CD4-positive, alpha-beta T cell (primary cell): ENCODE measurements around the gene GCNA. TPM values are rescaled to one million over a fixed set of nuclear protein-coding genes. Genes with fewer than 3 reads are reported as not detected.

ENCODE experiments used
- ATAC-seq: fragments of 200-7000 bp; cut with Tn5 transposase; one replicate; pipeline ENCODE4 v1.10.0; 2022; ENCODE audit warnings: mild to moderate bottlenecking; ENCODE audit not compliant: poor library complexity
- CTCF ChIA-PET: fragments of 350-600 bp; sonication (Branson Sonifier 250); formaldehyde crosslinking; loops from one replicate; lab custom pipeline; 2021; ENCODE audit warnings: antibody characterized with exemption, inconsistent platforms; lab: Charles Lee
- POLR2A ChIA-PET: fragments of 350-600 bp; sonication (Branson Sonifier 250); formaldehyde crosslinking; loops from one replicate; lab custom pipeline; 2021; ENCODE audit warnings: antibody characterized with exemption, inconsistent platforms; lab: Charles Lee
- DNase-seq, 14 experiments: peaks; one replicate each; pipeline ENCODE4 v3.0.0-alpha.2; 2013 to 2020; ENCODE audit warnings: mixed read lengths in 2 of 14
- H3K27ac ChIP-seq, 2 donors: one replicate each; pipeline versions ENCODE4 v1.5.1 to v1.7.0; 2013; ENCODE audit warnings: low read length in 2 of 2, low read depth in 1 of 2, mild to moderate bottlenecking in 1 of 2
- H3K27me3 ChIP-seq, 2 experiments: 1 replicate in 1 of 2; 2 replicates in 1 of 2; pipeline versions ENCODE4 v1.6.1 to v1.7.0; 2013; ENCODE audit warnings: low read length in 2 of 2, control low read depth in 1 of 2, mild to moderate bottlenecking in 1 of 2, moderate library complexity in 1 of 2; ENCODE audit not compliant: insufficient read depth in 2 of 2, control insufficient read depth in 1 of 2
- H3K36me3 ChIP-seq: one replicate; pipeline ENCODE4 v1.6.1; 2013; ENCODE audit warnings: low read length, control low read depth; ENCODE audit not compliant: insufficient read depth
- H3K4me1 ChIP-seq: one replicate; pipeline ENCODE4 v1.6.1; 2013; ENCODE audit warnings: low read length, control low read depth; ENCODE audit not compliant: insufficient read depth
- H3K4me3 ChIP-seq: one replicate; pipeline ENCODE4 v1.5.1; 2013; ENCODE audit warnings: mild to moderate bottlenecking, low read length, moderate library complexity
- H3K9me3 ChIP-seq, 2 experiments: 1 replicate in 1 of 2; 2 replicates in 1 of 2; pipeline versions ENCODE4 v1.6.1 to v1.7.0; 2013; ENCODE audit warnings: low read length in 2 of 2, mild to moderate bottlenecking in 2 of 2, control low read depth in 1 of 2, moderate library complexity in 1 of 2; ENCODE audit not compliant: control insufficient read depth in 1 of 2, insufficient read depth in 1 of 2
- H3K27ac Mint-ChIP-seq: one replicate; pipeline ENCODE4 v1.8.0; 2020; ENCODE audit warnings: mixed read lengths
- H3K27me3 Mint-ChIP-seq: one replicate; pipeline ENCODE4 v1.8.0; 2021; ENCODE audit warnings: mixed read lengths
- H3K36me3 Mint-ChIP-seq: one replicate; pipeline ENCODE4 v1.8.0; 2021; ENCODE audit warnings: low read depth, mixed read lengths
- H3K4me1 Mint-ChIP-seq: one replicate; pipeline ENCODE4 v1.8.0; 2021; ENCODE audit warnings: low read depth, mixed read lengths
- H3K4me3 Mint-ChIP-seq: one replicate; pipeline ENCODE4 v1.8.0; 2020; ENCODE audit warnings: mild to moderate bottlenecking, mixed read lengths
- H3K9me3 Mint-ChIP-seq: one replicate; pipeline ENCODE4 v1.8.0; 2020; ENCODE audit warnings: mixed read lengths
- intact Hi-C, 2 experiments: fragments of 100-400 bp; cut with DNase I in 1 of 2; cut with micrococcal nuclease in 1 of 2; formaldehyde crosslinking; loops; one replicate each; pipeline versions ENCODE4 v1.15.1 to v1.9.0; 2023 to 2025; cut with DNase I, micrococcal nuclease
- total RNA-seq, 174 experiments: library from RNA in 2 of 174; stranded (reverse) in 2 of 174; gene quantifications; one replicate each; pipeline ENCODE4 v1.2.3 and lab custom pipeline; 2021 to 2026
- TF ChIP-seq, protein P1 (sequence below): fragments of 200-600 bp; IDR thresholded peaks from one replicate; pipeline ENCODE4 v1.8.0; 2022; ENCODE audit warnings: antibody characterized with exemption, mild to moderate bottlenecking

The GCNA gene
- total RNA-seq, 2 experiments from 2014 or later, result 1.7 to 2.3 TPM

DNA sequence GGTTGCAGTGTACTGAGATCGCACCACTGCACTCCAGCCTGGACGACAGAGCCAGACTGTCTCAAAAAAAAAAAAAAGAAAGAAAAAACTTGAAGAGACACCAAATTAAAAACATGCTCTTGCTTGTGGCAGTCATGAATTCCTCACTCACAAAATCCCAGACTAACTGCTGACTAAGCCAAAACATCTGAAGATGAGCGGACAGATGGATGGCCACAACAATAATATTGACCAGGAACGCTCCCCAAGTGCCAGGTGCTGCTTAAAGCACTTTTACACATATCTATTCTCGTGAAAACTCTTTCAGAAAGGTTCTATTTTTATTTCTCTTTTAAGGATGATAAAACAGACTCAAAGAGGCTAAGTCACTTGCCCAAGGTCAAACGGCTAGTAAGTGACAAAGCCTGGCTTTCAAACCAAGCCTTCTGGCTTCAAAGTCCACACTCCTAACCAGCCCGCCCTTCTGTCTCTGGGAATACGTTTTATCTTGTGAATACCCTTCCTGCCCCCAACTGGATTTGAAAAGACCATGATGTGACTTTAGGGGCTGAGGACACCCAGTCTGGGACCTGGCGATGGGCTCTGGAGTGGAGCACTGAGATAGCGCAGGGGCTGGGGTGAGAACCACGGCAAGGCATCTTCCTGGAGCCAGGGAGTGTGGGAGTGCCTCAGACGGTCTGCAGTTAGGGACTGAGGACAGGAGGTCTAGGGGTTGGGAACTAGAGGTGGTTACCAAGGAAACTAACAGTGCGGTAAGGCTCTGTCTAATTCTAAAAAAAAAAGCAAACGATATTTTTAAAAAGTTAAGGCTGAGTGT, 49.6 kb downstream of the GCNA start:
- Mint-ChIP-seq H3K27me3 (no peaks in the 10 kb centered on the region), H3K27ac (no peak overlapping the region), H3K4me3 (no peak overlapping the region), H3K4me1 (peaks cover 14% of the 10 kb centered on the region), H3K36me3 (no peaks in the 10 kb centered on the region), H3K9me3 (no peaks in the 10 kb centered on the region)
- DNase-seq (no peak), ATAC-seq (no peak)
- CTCF ChIA-PET, result no interaction called here
- no peaks in the 10 kb centered on the region for H3K27me3 ChIP-seq
- POLR2A ChIA-PET, result no interaction called here
- intact Hi-C loops, result no loop called here
- H3K9me3 ChIP-seq, result no peaks in the 10 kb centered on the region
- no peak overlapping the region for H3K4me3 ChIP-seq
- no peak overlapping the region for H3K27ac ChIP-seq
- TF ChIP-seq, protein P1, sequence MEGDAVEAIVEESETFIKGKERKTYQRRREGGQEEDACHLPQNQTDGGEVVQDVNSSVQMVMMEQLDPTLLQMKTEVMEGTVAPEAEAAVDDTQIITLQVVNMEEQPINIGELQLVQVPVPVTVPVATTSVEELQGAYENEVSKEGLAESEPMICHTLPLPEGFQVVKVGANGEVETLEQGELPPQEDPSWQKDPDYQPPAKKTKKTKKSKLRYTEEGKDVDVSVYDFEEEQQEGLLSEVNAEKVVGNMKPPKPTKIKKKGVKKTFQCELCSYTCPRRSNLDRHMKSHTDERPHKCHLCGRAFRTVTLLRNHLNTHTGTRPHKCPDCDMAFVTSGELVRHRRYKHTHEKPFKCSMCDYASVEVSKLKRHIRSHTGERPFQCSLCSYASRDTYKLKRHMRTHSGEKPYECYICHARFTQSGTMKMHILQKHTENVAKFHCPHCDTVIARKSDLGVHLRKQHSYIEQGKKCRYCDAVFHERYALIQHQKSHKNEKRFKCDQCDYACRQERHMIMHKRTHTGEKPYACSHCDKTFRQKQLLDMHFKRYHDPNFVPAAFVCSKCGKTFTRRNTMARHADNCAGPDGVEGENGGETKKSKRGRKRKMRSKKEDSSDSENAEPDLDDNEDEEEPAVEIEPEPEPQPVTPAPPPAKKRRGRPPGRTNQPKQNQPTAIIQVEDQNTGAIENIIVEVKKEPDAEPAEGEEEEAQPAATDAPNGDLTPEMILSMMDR, result no peak
- H3K36me3 ChIP-seq, result no peaks in the 10 kb centered on the region
- peaks cover 44% of the 10 kb centered on the region for H3K4me1 ChIP-seq

DNA sequence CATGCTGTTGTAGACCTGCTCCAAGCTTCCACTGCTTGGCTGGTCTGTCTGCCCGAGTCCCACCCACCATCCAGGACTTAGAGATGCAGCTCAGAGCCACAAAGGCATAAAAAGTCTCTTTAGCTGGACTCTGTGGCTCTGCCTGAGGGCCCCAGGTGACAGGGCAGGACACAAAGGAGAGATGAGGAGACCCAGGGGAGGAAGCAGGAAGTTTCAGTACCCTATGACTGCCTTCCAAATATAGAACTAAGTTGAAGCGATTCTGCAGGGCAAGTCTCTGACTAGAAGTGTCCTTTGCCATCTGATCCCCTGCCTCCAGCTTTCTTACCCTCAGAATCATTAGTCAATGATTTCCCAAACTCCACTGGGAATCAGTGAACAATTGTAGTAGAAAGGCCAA, 51.2 kb downstream of the GCNA start:
- no peak overlapping the region for H3K4me3 Mint-ChIP-seq
- TF ChIP-seq, protein P1, result no peak
- Histone ChIP-seq H3K27me3 (no peaks in the 10 kb centered on the region), H3K9me3 (no peaks in the 10 kb centered on the region), H3K4me3 (no peak overlapping the region), H3K36me3 (no peaks in the 10 kb centered on the region), H3K4me1 (peaks cover 28% of the 10 kb centered on the region), H3K27ac (no peak overlapping the region)
- DNase-seq (no peak), ATAC-seq (no peak)
- no peaks in the 10 kb centered on the region for H3K36me3 Mint-ChIP-seq
- H3K27me3 Mint-ChIP-seq, result no peaks in the 10 kb centered on the region
- no peaks in the 10 kb centered on the region for H3K4me1 Mint-ChIP-seq
- intact Hi-C loops, result no loop called here
- POLR2A ChIA-PET, result no interaction called here
- H3K9me3 Mint-ChIP-seq, result no peaks in the 10 kb centered on the region
- CTCF ChIA-PET, result no interaction called here
- no peak overlapping the region for H3K27ac Mint-ChIP-seq

DNA sequence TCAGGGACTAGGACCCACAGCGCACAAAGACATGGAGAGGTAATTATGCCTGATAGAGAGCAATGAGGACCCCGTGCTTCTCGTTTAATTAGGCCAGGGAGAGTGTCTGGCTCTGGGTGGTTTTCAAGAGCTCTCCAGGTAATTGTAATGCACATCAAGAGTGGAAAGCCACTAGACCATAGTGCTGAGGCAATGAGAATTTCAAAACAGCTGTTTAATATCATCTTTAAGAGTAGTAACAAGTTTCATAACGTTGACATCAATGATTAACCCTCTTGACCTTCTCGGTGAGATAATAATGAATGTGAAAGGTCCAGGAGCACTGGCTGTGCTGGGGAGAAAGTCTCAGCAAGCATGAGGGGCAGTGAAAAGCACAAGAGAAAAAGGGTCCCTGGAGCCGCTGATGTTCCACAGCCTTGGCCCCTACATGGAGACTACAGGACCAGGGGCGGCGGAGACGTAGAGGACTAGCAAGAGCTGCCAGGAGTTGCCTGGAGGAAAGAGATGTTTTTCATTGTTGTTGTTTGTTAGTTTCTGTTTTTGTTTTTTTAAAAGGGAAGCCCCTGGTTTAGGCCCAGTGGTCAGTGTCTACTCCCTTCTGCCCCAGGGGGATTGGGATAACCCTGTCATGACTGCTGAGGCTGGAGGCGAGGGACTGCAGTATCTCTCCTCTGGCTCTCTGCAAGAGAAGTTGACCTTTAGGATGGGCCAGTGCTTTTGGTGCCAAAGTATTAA, 54.9 kb downstream of the GCNA start:
- no peaks in the 10 kb centered on the region for H3K36me3 ChIP-seq
- DNase-seq (no peak), ATAC-seq (no peak)
- no peaks in the 10 kb centered on the region for H3K36me3 Mint-ChIP-seq
- H3K27me3 Mint-ChIP-seq, result no peaks in the 10 kb centered on the region
- H3K9me3 ChIP-seq, result no peaks in the 10 kb centered on the region
- H3K4me1 ChIP-seq, result peaks cover 29% of the 10 kb centered on the region
- no peak overlapping the region for H3K4me3 ChIP-seq
- POLR2A ChIA-PET, result no interaction called here
- CTCF ChIA-PET, result no interaction called here
- H3K27ac ChIP-seq, result no peak overlapping the region
- H3K4me1 Mint-ChIP-seq, result peaks cover 12% of the 10 kb centered on the region
- intact Hi-C loops, result no loop called here
- TF ChIP-seq, protein P1, result no peak
- no peaks in the 10 kb centered on the region for H3K27me3 ChIP-seq
- no peak overlapping the region for H3K4me3 Mint-ChIP-seq
- no peak overlapping the region for H3K27ac Mint-ChIP-seq
- H3K9me3 Mint-ChIP-seq, result no peaks in the 10 kb centered on the region
